DMS53 (cell line): Measurements from ENCODE around the gene FOXD2.
A peak's percentile ranks its signal among the peaks of the same experiment; 100 is the strongest.

Experiments
- DNase-seq: peaks from one replicate; lab custom pipeline; 2025; lab: John Stamatoyannopoulos, UW

The FOXD2 gene

DNA sequence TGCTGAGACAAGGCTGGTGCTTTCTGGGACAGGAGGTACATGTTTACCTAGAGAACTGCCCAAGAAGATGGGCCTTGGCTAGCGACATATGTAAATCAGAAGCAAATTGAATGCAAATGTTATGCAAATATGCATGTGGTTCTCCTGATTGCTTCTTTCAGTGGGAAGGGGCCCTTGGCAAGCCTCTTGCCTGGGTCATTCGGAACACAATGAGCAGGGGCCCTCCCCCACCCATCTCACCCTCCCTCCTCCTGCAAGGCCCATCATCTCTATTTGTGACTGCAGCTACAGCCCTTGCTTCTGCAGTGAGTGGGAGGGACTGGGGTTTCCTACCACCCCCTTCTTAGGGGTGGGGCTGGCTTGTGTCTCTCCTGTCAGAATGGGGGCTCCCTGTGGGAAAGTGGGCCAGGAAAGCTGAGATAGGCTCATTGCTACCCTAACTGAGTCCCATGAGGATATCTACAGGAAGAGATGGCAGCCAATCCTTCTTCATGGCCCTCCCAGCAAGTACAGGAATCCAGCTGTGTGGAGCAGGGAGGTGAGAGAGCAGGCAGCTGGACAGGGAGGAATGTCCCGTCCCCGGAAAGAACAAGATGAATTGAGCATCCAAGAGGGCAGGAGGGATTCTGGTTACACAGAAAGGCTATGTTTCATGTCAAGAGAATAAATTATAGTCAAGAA lies 31.0 kb downstream of the FOXD2 start:
- DNase-seq = no peak

DNA sequence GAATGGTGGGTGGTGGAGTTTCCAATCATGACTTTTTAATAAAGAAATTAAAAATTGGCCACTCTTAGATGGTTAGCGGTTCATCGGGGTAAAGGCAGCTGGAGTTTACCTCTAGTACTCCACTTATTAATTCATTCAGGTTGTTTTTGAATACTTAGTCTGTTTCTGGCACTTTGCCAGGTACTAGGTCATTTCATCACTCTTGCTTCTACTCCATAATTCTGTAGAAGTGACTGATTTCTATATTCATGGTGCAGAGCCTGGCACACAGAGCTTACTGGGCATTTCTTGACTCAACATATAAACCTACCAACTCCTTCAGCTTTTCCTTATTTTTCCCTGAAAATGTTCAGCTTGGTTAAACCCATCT lies 31.5 kb downstream of the FOXD2 start:
- peak; percentile 32 for DNase-seq

DNA sequence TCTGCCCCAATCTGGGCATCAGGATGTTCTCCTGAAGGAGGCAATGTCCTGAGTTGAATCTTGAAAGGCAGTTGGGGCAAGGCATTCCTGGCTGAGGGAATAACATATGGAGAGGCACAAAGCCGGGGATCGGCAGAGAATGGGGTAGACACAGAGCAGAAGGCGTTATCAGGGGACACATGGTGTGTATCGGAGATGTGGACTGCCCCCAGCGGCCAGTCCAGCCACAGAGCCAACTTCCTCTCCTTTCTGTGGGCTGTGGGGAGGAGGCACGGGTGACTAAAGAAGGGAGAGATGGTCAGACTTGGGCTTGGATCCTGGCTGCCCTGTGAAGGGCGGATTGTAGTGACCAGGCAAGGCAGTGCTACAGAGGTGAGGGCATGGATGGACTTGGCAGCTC lies 32.1 kb downstream of the FOXD2 start:
- no peak for DNase-seq

DNA sequence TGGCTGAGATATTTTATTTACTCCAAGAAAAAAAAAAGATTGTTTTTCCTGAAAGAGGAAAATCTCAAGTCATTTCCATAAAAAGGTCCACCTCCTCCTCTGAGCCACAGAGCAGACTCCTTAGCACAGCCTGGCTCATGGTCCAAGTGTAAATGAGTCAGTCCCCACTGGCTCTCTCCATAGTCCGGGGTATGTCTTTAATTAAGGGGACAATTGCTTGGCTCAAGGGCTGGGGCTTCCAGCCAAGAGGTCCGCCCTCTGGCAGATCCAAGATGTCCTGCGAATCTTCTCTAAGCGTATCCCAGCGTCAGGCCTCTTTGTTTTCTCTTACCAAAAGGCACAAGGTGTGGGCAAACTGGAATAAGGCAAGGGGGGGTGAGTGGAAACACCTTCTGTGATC lies 33.3 kb downstream of the FOXD2 start:
- no peak for DNase-seq

DNA sequence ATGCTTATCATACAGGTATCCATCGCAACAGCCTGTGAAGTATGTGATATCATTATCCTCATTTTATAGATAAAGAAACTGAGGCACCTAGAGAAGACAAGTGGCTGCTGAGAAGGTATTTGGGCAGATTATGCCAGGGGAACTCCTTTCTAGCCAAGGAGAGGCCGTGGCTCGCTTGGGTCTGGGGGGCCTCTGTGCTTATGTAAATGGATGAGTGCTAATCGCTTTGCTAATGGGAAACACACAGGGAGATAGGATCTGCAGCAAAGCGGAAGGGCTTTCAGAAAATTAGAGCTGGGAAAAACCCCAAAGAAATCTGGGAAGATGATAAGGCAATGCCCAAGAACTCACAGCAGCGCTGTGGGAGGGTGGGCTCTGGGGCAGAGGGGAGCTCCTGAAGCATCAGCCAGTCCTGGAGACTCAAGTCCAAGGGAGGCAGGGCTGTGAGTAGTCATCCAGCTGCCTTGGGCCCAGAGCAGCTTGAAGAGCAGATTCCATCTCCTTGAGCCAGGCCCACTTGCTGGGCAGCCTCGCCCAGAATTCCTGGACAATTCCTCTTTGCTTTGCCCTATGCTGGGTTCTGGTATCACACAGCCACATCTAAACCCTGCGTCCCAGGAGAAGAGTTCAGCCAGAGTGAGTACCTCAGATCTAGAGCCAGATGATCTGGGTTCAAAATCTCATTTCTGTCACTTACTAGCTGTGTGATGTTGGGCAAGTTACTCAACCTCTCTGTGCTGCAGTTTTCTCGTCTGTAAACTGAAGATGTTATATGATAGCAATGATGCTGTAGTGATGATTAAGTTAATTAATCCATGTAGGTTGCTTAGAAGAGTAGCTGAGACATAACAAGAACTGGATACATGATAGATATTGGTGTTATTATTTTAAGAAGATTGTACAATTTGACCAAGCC lies 36.7 kb downstream of the FOXD2 start:
- DNase-seq = no peak

DNA sequence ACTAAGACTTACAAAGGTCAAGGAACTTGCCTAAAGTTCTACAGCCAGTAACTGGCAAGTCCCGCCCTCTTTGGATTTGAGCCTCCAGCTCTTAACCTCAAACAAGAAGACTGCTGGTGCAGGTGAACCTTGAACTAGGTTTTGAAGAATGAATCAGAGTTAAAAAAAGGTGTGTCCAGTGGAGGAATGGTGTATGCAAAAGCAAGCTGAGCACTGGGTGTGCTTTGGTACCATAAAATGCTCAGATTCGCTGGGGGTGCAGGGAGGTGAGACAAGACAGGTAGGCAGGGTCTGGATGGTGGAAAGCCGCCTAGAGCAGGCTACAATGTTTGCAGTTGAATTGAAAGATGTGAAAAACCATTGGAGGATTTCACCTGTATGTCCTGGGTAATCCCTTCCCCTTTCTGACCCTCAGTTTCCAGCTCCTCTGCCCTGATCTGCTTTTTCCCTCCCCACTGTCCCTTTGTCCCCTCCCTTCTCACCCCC lies 39.8 kb downstream of the FOXD2 start:
- peak; percentile 51 for DNase-seq

DNA sequence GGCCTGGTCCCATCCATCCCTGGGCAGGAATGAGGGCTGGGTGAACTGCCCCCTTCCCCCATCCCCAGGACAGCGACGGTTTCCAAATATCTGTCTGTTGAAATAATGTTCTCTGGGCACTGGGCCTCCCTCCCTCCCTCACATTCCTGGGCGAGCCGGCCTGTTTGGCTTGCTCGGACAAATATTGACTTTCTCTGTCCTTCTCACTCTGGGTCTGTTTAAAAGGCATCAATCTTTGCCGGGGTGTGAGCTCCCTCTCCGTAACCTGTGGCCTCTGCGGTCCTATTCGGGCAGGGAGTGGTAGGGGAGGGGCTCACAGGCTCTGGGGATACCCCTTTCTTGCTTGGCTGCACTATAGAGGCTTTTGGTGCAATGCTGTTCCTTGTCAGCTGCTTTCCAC lies 40.2 kb downstream of the FOXD2 start:
- peak; percentile 72 for DNase-seq

DNA sequence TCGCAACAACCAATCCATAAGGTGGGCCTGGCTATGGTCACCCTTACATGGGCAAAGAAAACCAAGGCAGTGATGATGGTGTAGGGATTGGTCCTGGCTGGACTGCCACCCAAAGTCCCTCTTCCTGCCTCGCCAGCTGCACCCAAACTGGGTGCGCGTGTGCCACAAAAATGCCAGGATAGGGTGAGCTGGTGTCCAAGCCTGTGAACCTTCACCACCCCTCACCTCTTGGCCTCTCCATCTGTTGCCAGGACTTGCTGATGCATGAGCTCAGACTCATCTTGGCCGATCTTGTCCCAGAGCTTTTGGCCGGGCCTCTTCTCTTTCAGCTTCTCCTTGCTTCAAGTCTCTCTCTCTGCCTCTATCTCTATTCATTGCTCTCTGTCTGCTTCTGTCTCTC lies 41.8 kb downstream of the FOXD2 start:
- no peak for DNase-seq

DNA sequence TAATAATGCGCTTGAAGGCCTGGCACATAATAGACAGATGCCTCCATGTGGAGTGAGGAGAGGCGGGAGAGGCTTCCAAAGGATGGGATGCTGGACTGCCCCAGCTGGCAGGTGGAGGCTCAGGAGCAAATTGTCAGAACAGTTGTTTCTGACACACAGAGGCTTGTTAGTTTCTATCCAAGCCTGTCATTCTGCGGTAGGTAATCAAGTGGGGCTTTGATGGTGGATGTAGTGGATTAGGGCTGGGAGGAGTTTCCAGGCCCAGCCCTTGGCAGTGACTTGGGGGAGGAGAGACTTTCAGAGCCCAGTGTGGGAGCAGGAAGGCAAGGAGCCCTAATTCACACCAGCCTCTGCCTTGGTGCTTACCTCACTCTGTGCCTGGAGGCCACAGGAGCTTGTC lies 44.1 kb downstream of the FOXD2 start:
- no peak for DNase-seq

DNA sequence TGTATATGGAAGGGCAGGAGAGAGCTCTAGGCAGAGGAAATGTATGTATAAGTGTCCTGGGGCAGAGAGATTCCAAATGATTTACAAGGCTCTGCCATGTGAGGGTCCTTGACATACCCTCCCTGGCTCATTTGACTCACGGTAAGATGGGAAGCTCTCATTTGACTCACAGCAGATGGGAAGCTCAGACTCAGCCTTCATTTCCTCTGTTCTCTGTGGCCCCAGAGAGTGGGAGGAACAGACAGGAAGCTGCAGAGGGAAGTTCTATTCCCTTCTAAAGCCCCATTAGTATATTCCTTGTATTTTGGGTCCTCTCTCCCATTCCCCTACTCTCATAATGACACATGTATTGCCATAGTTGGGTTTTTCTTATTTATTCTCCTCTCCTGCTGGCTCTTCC lies 44.9 kb downstream of the FOXD2 start:
- no peak for DNase-seq

DNA sequence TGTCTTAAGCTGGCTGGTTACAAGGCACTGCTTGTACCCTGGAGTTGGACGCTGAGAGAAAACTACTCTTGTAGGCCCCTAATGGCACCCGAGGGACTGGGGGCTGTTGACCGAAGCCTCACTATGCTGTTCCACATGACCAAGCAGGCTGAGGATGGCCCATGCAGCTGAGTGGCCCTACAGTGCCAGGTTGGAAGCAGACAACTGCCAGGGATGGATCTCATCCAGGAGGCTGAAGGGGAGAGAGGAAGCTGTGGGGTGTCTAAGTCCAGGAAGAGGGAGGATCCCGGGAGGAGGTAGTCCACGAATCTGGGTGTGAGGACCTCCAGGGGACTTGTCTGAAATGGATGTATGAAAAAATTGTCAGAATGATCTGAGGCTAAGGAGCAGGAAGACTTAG lies 45.8 kb downstream of the FOXD2 start:
- no peak for DNase-seq

DNA sequence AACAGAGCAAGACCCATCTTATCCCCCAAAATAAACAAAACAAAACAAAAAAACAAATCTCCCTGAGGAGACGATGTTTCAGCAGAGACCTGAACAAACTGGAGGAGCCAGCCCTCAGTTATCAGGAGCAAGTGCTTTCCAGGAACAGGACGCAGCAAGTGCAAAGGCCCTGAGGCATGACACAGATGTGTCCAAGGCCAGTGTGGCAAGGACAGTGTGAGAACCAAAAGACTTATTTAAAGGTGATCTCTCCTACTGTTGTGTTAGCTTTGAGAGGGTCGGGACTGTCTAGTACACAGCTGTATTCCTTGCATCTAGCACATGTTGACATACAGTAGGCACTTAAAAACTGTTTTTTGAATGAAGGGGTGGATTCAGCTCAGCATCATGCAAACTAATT lies 48.0 kb downstream of the FOXD2 start:
- DNase-seq = no peak

DNA sequence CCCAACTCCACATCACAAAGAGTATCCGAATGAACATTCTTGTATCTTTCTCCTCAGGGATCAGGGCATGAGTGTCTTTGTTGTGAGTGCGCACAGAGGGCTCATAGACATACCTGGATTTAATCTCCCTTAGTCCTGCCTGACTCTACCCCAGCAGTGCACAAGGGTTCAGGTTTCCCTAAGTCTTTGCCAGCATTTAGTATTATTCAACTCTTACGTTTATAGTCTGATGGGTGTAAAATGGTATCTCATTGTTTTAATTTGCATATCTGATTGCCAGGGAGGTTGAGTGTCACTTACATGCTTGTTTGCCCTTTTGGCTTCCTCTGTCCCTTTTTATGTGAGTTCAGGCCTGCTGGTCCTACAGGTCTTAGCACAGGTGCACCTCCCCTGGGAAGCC lies 49.5 kb downstream of the FOXD2 start:
- DNase-seq = no peak

DNA sequence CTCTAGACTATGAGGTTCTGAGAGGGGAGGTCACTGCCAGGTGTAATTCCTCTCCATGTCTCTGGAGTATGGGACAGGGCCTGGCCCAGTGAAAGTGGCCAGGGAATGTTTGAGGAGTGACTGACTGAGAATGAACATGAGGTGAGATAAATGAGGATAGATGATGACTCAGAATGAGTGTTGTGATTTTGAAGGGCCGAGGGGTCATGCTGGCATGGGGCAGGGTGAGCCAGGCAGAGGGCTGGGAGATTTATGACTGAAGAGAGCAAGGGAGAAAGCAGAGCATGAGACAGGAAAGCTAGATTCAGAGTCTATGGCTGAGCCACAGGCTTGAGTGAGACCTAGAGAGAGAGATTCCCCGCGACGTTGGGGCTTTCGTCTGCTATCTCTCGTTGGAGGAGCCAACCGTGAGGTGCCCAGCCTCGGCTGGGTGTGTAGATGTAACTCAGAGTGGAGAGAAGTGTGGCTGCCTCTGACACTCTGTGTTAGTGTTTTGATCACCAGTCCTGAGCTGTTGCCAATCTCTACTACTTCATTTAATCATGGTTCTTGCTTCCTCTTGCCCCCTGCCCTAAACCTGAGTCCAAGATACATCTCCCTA lies 50.1 kb downstream of the FOXD2 start:
- no peak for DNase-seq
